Measurements from ENCODE around the gene DMRTB1. TPM values are rescaled to one million over a fixed set of nuclear protein-coding genes. Genes with fewer than 3 reads are reported as not detected.

The DMRTB1 gene
- total RNA-seq, 2 donors from 2014 or later: not detected

- H3K27ac Mint-ChIP-seq: no peak overlapping the region
- H3K36me3 Mint-ChIP-seq (ENCODE audit: insufficient read depth in 2 of 2): no peaks in the 10 kb centered on the region
- ATAC-seq (replicated peaks in 1 of 2) (no peak), DNase-seq (no peak)
- no peaks in the 10 kb centered on the region for H3K4me1 Mint-ChIP-seq (ENCODE audit: low read depth)
- H3K27me3 Mint-ChIP-seq (ENCODE audit: low read depth): no peaks in the 10 kb centered on the region
- no peak overlapping the region for H3K4me3 Mint-ChIP-seq
- no peaks in the 10 kb centered on the region for H3K9me3 Mint-ChIP-seq
Measured at GRCh38 chr1:53516181-53516580, 57.0 kb downstream of the DMRTB1 start.

Other genes with a start within 250 kb of the DMRTB1 start
- gene CZIB, start 238.8 kb upstream of the DMRTB1 start, total RNA-seq: 10 to 100 TPM; 43.1 to 43.4 TPM
- 10 to 100 TPM; 65.2 TPM for gene MAGOH, start 220.9 kb upstream of the DMRTB1 start, total RNA-seq
- 10 to 100 TPM; 31.4 to 36.5 TPM for gene LRP8, start 131.3 kb upstream of the DMRTB1 start, total RNA-seq

Data from activated T-cell treated with anti-CD3 and anti-CD28 coated beads, Interleukin-2, amount 50 U/mL, for 72 hours (primary cell).